Measurements from ENCODE around the gene ARHGAP19.

ARHGAP19 gene

GRCh38 chr10:97190450-97190849, 102.0 kb downstream of the ARHGAP19 start:
- DNase-seq = no peak

- DNase-seq = no peak
These were observed 104.2 kb downstream of the ARHGAP19 start for GRCh38 chr10:97188261-97188711.

- DNase-seq = no peak
These were observed 105.5 kb downstream of the ARHGAP19 start for GRCh38 chr10:97186911-97187310.

GRCh38 chr10:97185326-97186058, 106.9 kb downstream of the ARHGAP19 start, which contains the start of gene SLIT1:
Gene SLIT1 (minus strand): TSS chr10:97185959. CDS start chr10:97185674, 285 bp downstream.
- no peak for DNase-seq

GRCh38 chr10:97184971-97185325, 107.5 kb downstream of the ARHGAP19 start:
- no peak for DNase-seq

- no peak for DNase-seq
These were observed 109.1 kb downstream of the ARHGAP19 start for GRCh38 chr10:97183314-97183713.

GRCh38 chr10:97182288-97182990, 110.0 kb downstream of the ARHGAP19 start:
- no peak for DNase-seq

- no peak for DNase-seq
These were observed 111.5 kb downstream of the ARHGAP19 start for GRCh38 chr10:97180986-97181385.

- no peak for DNase-seq
These were observed 112.1 kb downstream of the ARHGAP19 start for GRCh38 chr10:97180363-97180755.

GRCh38 chr10:97179731-97180362, 112.6 kb downstream of the ARHGAP19 start:
- no peak for DNase-seq

- DNase-seq = no peak
These were observed 113.1 kb downstream of the ARHGAP19 start for GRCh38 chr10:97179311-97179710.

GRCh38 chr10:97178074-97178473, 114.4 kb downstream of the ARHGAP19 start:
- DNase-seq = no peak

- no peak for DNase-seq
These were observed 116.2 kb downstream of the ARHGAP19 start for GRCh38 chr10:97176226-97176625.

- no peak for DNase-seq
These were observed 116.9 kb downstream of the ARHGAP19 start for GRCh38 chr10:97175586-97175985.

- DNase-seq = no peak
These were observed 117.5 kb downstream of the ARHGAP19 start for GRCh38 chr10:97174941-97175340.

- DNase-seq = no peak
These were observed 118.1 kb downstream of the ARHGAP19 start for GRCh38 chr10:97174276-97174775.

GRCh38 chr10:97173036-97173435, 119.4 kb downstream of the ARHGAP19 start:
- DNase-seq = no peak
